ENCODE data around the gene ATP6V1B1. TPM values are rescaled to one million over a fixed set of nuclear protein-coding genes. Genes with fewer than 3 reads are reported as not detected.

The ATP6V1B1 gene
- polyA plus RNA-seq: not detected

DNA sequence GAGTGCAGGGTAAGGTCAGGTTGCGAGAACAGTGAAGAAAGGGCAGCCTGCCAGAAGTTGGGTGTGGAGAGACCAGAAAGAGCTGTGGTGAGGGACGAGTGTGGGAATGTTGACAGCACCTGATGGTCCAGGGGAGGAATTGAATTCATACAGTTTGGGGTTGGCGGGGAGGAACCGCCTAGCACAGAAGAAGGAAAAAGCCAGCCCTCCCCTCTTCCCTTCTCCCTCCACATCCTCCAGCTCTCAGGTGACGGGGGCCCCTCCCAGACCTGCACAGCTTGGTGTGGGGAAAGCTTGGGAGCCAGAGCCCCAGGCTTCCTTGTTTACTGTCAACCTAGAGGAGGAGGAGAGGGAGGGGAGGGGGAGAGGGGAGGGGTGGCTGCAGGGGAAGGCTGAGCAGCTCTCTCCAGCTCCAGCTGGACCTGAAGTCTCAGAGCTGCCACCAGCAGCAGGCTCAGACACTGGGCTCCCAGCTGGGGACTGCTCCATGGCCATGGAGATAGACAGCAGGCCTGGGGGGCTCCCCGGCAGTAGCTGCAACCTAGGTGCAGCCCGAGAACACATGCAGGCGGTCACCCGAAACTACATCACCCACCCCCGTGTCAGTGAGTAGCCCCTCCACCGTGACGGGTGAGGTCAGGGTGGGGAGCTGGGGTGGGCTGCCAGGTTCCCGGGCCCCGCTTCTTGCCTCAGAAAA lies at the start of gene ATP6V1B1:
TSS of gene ATP6V1B1 (plus strand) at position 433 of the 697 bp plus-strand sequence. CDS start at position 488, 55 bp downstream.
- Mint-ChIP-seq H3K4me1 (no peaks in the 10 kb centered on the region), H3K27ac (no peak within 1 kb of the TSS), H3K27me3 (ENCODE audit: low read depth in 3 of 3) (peaks cover 4 to 13% (median 5%) of the 10 kb centered on the region in 3 donors), H3K9me3 (no peaks in the 10 kb centered on the region), H3K36me3 (no peaks in the 10 kb centered on the region), H3K4me3 (no peak within 1 kb of the TSS)
- DNase-seq: no peak

GRCh38 chr2:70886541-70886987 lies 49.1 kb upstream of the ATP6V1B1 start:
- H3K4me3 Mint-ChIP-seq: peak overlapping the region in 4 of 5 donors; percentile 73 to 90 (median 84)
- DNase-seq: no peak
- H3K27me3 Mint-ChIP-seq (ENCODE audit: low read depth in 3 of 3): peaks cover 33 to 60% (median 51%) of the 10 kb centered on the region in 3 donors
- peaks cover 0 to 3% (median 0%) of the 10 kb centered on the region in 3 donors for H3K36me3 Mint-ChIP-seq
- peaks cover 28 to 33% of the 10 kb centered on the region in 2 donors for H3K4me1 Mint-ChIP-seq
- peak overlapping the region in 1 of 6 donors; percentile 28 for H3K27ac Mint-ChIP-seq
- H3K9me3 Mint-ChIP-seq: peaks cover 0 to 7% (median 0%) of the 10 kb centered on the region in 6 donors

DNA sequence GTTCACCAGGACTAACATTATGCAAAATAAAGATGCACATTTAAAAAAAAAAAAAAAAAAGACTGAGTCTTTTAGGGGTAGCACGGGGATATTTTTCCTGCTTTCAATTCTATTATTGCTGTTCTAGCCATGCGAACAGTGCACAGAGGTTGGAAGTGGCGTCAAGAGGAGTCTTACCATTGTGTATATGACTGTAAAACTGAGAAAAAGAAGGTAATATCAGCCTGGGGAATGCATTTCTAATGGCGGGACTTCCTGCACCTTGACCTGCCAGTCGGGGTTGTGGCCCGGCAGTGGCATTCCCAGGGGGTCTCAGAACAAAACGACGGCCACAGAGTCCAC lies 48.5 kb upstream of the ATP6V1B1 start:
- peaks cover 0 to 7% (median 0%) of the 10 kb centered on the region in 6 donors for H3K9me3 Mint-ChIP-seq
- H3K4me3 Mint-ChIP-seq: peak overlapping the region; percentile 73 to 90 (median 83)
- H3K27me3 Mint-ChIP-seq (ENCODE audit: low read depth in 3 of 3): peaks cover 33 to 58% (median 49%) of the 10 kb centered on the region in 3 donors
- peak overlapping the region in 1 of 6 donors; percentile 28 for H3K27ac Mint-ChIP-seq
- DNase-seq: no peak
- peaks cover 0 to 3% (median 0%) of the 10 kb centered on the region in 3 donors for H3K36me3 Mint-ChIP-seq
- peaks cover 28 to 33% of the 10 kb centered on the region in 2 donors for H3K4me1 Mint-ChIP-seq

DNA sequence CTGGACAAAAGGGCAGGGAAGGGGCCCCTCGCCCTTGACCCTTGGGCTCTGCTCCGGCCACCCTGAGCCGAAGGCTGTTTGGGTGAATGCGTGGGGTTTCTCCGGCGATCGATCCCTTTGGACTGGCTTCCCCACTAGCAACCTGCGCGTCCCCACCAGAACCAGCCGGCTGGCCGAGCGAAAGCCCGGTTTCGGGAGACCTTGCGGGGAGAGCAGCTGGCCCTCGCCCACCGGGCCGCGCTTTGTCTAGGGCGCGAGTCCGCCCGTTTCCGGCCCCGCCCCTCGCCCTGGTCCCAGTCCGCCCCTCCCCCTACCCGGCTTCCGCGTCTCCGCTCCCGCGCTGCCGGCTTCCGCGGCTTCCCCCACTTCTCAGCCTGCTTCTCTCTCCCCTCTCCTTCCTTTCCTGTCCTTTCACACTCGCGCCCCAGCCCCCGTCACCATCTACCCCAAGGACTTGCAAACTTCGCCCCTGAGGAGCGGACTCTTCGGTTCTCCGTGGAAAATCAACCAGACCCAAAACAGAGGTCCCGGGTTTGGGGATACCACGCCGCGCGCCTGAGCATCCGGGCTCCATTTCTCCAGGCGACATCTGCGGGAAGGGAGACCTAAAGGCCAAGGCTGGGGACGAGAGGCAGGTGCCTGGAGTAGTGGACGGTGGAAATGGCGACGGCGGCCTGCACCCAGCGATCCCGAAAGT lies 48.0 kb upstream of the ATP6V1B1 start:
- peaks cover 0 to 1% (median 0%) of the 10 kb centered on the region in 3 donors for H3K36me3 Mint-ChIP-seq
- peak overlapping the region in 1 of 6 donors; percentile 28 for H3K27ac Mint-ChIP-seq

DNA sequence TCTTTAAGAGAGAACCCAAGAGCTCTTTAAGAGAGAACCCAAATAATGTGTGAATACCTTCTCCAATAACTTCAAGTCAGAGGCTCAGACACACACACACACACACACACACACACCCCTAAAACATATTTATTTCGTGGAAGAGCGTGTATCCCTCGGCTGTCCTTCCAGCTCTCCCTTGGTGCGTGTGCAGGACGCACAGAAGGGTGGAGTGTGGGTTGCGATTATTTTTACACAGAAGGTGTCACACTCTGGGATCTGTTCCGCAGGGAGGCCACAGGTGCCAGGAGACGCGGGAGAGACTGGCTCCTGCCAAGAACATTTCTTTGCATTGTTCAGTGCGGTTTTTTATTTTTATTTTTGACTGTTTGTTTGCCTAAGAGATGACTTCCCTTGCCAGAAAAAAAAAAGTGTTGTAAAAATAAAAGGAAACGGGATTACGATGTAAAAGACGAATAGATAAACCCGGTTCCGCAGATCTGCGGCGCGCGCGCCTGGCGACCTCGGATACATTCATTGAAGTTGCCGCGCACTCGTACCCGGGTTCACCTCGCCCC lies 47.3 kb upstream of the ATP6V1B1 start:
- H3K4me1 Mint-ChIP-seq: peaks cover 28 to 33% of the 10 kb centered on the region in 2 donors
- H3K27me3 Mint-ChIP-seq (ENCODE audit: low read depth in 3 of 3): peaks cover 34 to 55% (median 51%) of the 10 kb centered on the region in 3 donors
- no peaks in the 10 kb centered on the region for H3K36me3 Mint-ChIP-seq
- DNase-seq: no peak
- H3K27ac Mint-ChIP-seq: peak overlapping the region in 1 of 6 donors; percentile 28
- H3K4me3 Mint-ChIP-seq: peak overlapping the region; percentile 45 to 90 (median 83)
- H3K9me3 Mint-ChIP-seq: peaks cover 0 to 2% (median 0%) of the 10 kb centered on the region in 6 donors

More for the DNA sequence above, 48.0 kb upstream of the ATP6V1B1 start:
- peaks cover 0 to 3% (median 0%) of the 10 kb centered on the region in 6 donors for H3K9me3 Mint-ChIP-seq
- peak overlapping the region; percentile 73 to 90 (median 83) for H3K4me3 Mint-ChIP-seq
- peaks cover 28 to 33% of the 10 kb centered on the region in 2 donors for H3K4me1 Mint-ChIP-seq
- peaks cover 33 to 53% (median 48%) of the 10 kb centered on the region in 3 donors for H3K27me3 Mint-ChIP-seq (ENCODE audit: low read depth in 3 of 3)
- DNase-seq: peak in 2 of 3 donors; percentile 9 to 18

- Mint-ChIP-seq H3K4me1 (peaks cover 28 to 33% of the 10 kb centered on the region in 2 donors), H3K9me3 (no peaks in the 10 kb centered on the region), H3K27me3 (ENCODE audit: low read depth in 3 of 3) (peaks cover 34 to 53% (median 49%) of the 10 kb centered on the region in 3 donors), H3K27ac (no peak overlapping the region), H3K36me3 (no peaks in the 10 kb centered on the region), H3K4me3 (peak overlapping the region; percentile 45 to 90 (median 73))
- no peak for DNase-seq
These were observed 46.6 kb upstream of the ATP6V1B1 start for GRCh38 chr2:70888923-70889715.

DNA sequence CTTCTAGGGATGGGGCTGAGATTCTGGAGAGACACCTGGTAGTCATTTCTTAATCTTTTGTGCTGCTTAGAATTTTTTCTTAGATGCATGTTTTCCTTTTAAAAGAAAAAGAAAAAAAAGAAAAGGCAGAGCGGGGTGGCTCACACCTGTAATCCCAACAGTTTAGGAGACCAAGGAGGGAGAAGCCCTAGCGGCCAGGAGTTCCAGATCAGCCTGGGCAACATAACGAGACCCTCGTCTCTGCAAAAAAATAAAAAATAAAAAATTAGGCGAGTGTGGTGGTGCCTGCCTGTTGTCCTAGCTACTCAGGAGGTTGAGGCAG lies 46.0 kb upstream of the ATP6V1B1 start:
- Mint-ChIP-seq H3K4me3 (peak overlapping the region in 3 of 5 donors; percentile 21 to 90 (median 83)), H3K27ac (no peak overlapping the region), H3K9me3 (no peaks in the 10 kb centered on the region), H3K36me3 (no peaks in the 10 kb centered on the region), H3K27me3 (ENCODE audit: low read depth in 3 of 3) (peaks cover 34 to 51% (median 50%) of the 10 kb centered on the region in 3 donors), H3K4me1 (peaks cover 28 to 33% of the 10 kb centered on the region in 2 donors)
- no peak for DNase-seq

- no peak overlapping the region for H3K4me3 Mint-ChIP-seq
- H3K4me1 Mint-ChIP-seq: peaks cover 28 to 33% of the 10 kb centered on the region in 2 donors
- peaks cover 34 to 50% (median 48%) of the 10 kb centered on the region in 3 donors for H3K27me3 Mint-ChIP-seq (ENCODE audit: low read depth in 3 of 3)
- H3K27ac Mint-ChIP-seq: no peak overlapping the region
- no peaks in the 10 kb centered on the region for H3K9me3 Mint-ChIP-seq
- no peaks in the 10 kb centered on the region for H3K36me3 Mint-ChIP-seq
- DNase-seq: no peak
These were observed 45.1 kb upstream of the ATP6V1B1 start for GRCh38 chr2:70890469-70891065.

DNA sequence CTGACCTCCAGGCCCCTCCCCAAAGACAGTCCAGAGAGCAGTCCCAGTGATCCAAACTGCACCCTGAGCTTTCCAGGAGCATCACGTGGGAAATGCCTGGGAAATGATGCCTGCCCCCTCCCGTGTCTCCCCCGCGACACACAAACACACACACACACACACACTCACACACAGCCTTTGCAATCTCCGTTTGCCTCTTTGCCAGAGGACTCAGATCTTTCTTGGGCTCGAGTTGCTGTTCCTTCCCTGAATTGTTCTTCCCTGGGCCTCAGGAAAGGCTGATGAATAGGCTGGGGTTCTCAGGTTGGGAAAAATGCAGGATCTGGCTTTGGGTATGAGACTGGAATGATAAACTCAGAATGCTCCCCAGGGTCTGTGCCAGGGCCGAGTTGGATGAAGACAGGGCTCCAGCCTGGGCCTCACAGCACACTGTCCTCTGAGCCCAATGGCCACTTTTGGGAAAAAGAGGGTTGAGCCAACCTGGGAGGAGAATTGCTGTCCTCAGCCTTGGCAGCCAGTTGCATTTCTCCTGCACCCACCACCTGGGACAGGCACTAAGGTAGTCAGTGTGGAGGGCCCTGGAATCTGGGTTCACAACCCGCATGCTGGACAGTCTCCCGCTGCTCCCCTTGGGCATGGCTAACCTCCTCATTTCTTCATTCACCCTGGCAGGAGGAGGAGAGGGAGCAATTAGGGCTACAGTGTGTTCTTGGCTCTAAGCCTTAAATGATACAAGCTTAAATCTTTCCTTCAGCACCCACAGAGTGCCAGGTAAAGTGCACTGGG lies 43.9 kb upstream of the ATP6V1B1 start:
- H3K4me1 Mint-ChIP-seq: peaks cover 26 to 28% of the 10 kb centered on the region in 2 donors
- H3K36me3 Mint-ChIP-seq: no peaks in the 10 kb centered on the region
- no peak overlapping the region for H3K4me3 Mint-ChIP-seq
- H3K27ac Mint-ChIP-seq: no peak overlapping the region
- no peaks in the 10 kb centered on the region for H3K9me3 Mint-ChIP-seq
- H3K27me3 Mint-ChIP-seq (ENCODE audit: low read depth in 3 of 3): peaks cover 38 to 48% (median 44%) of the 10 kb centered on the region in 3 donors
- no peak for DNase-seq

DNA sequence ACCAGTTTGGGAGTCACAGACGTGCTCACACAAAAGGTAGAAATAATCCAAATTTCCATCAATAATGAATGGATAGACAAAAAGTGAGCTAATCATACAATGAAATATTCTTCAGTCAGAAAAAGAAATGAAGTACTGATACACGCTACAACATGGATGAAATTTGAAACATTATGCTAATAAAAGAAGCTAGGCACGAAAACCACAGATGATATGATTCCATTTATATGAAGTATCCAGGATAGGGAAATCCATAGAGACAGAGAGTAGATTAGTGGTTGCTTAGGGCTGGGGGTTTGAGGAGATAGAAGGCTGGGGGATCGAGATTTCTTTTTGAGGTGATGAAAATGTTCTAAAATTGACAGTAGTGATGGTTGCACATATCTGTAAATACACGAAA lies 43.0 kb upstream of the ATP6V1B1 start:
- no peaks in the 10 kb centered on the region for H3K36me3 Mint-ChIP-seq
- no peak overlapping the region for H3K4me3 Mint-ChIP-seq
- no peaks in the 10 kb centered on the region for H3K9me3 Mint-ChIP-seq
- peaks cover 33 to 43% (median 39%) of the 10 kb centered on the region in 3 donors for H3K27me3 Mint-ChIP-seq (ENCODE audit: low read depth in 3 of 3)
- DNase-seq: no peak
- no peak overlapping the region for H3K27ac Mint-ChIP-seq
- peaks cover 17 to 18% of the 10 kb centered on the region in 2 donors for H3K4me1 Mint-ChIP-seq

- Mint-ChIP-seq H3K4me1 (peaks cover 12 to 14% of the 10 kb centered on the region in 2 donors), H3K4me3 (no peak overlapping the region), H3K27me3 (ENCODE audit: low read depth in 3 of 3) (peaks cover 29 to 42% (median 36%) of the 10 kb centered on the region in 3 donors), H3K27ac (no peak overlapping the region), H3K9me3 (no peaks in the 10 kb centered on the region), H3K36me3 (no peaks in the 10 kb centered on the region)
- DNase-seq: no peak
These were observed 42.5 kb upstream of the ATP6V1B1 start for GRCh38 chr2:70893186-70893585.

DNA sequence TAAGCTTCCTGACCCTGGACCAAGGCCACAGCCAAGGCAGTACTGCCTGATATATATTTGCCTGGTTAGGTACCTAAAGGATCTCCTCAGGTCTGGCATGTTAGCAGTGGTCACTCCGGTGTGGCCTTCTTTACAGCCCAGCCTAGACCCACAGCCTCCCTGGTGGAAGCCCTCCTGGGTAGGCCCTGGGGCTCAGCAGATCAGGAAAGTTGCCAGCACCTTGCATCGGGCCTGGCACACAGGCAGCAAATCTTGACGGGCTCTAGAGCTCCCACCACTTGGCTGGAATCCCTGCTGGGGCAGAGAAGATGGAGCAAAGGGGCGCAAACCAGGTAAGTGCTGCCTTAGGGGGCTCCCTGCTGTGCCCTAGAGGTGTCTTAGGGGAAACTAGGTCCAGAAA lies 40.9 kb upstream of the ATP6V1B1 start:
- no peak for DNase-seq
- Mint-ChIP-seq H3K9me3 (no peaks in the 10 kb centered on the region), H3K27ac (no peak overlapping the region), H3K27me3 (ENCODE audit: low read depth in 3 of 3) (peaks cover 23 to 39% (median 30%) of the 10 kb centered on the region in 3 donors), H3K4me1 (peaks cover 0 to 2% of the 10 kb centered on the region in 2 donors), H3K4me3 (no peak overlapping the region), H3K36me3 (peaks cover 0 to 4% (median 0%) of the 10 kb centered on the region in 3 donors)
